SK-MEL-5 (cell line): ENCODE results near the gene TCP11X2. TPM values are rescaled to one million over a fixed set of nuclear protein-coding genes. Genes with fewer than 3 reads are reported as not detected.
"Not testable (repeated sequence)": the region's sequence is repeated elsewhere in the genome, so short reads cannot be mapped to it uniquely, and the experiment has no call there.

Experiments used
- DNase-seq: peaks from one replicate; pipeline ENCODE4 v3.0.0-alpha.2; 2016; ENCODE audit warnings: low read depth, low spot score
- in situ Hi-C: cut with HindIII; loops from 2 replicates; pipeline ENCODE4 v1.10.0; 2016; ENCODE audit warnings: low sequenced_read_pairs, high pct_unique_total_duplicates, low pct_unique_long_range_greater_than_20kb
- polyA plus RNA-seq, 2 experiments: library from polyadenylated mRNA; depleted of rRNA; stranded (reverse); fragments of >200 nt; gene quantifications; 2 replicates each; pipeline ENCODE4 v1.2.3, GENCODE V29; 2015
- total RNA-seq: library from RNA; depleted of rRNA; stranded (reverse); fragments of >200 nt; shearing (Covaris generic); gene quantifications from 2 replicates; pipeline ENCODE4 v1.2.3, GENCODE V29; 2014; rRNA removed

Gene TCP11X2
- total RNA-seq: not detected in 2 replicates
- polyA plus RNA-seq (2015; cell fraction: cytosol; rRNA removed): not detected in 2 replicates
- polyA plus RNA-seq (2015; cell fraction: nucleus; rRNA removed): not detected in 2 replicates

DNA sequence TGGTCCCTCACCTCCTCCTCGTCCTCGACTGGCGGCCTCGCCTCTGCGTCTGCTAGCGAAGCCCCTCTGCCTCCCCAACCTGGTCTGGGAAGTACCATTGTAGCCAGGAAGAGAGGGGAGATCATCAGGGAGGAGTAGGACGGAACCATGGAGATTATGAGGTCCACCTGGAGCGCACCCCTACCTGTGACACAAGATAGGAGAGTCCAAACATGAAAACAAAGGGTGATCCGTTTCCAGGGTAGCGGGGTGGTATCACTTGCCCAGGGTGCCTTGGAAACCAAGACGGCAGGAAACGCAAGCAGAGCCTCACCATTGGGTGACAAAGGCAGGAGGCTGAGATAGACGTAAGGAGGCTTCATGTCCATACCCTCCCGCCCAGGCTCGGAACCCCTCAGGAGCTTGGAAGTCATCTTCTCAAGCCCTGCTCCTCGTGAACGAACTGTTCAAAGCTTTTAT, at the start of gene TCP11X2:
Gene TCP11X2 (minus strand): TSS at position 51 of the 459 bp plus-strand sequence.
- DNase-seq, in situ Hi-C loops: not testable (repeated sequence)

DNA sequence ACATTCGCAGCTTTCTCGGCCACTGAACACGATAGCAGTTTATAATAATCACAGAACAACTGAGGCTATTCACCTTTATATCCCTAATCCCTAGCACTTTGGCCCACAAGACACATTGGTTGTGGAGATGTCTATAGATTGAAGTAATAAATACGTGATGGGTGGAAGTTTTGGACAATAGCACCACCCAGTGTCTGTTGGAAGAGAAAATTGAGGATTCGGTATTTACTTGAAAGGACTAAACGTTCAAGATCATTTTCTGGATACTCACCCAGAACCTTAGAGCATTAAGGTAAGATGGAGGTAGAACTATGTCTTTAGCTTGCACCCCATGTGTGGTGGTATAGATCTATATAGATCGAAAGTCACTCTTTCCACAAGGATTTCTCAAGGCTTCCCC, 45.7 kb upstream of the TCP11X2 start:
- peak; percentile 58 for DNase-seq
- in situ Hi-C loops: no loop called here

DNA sequence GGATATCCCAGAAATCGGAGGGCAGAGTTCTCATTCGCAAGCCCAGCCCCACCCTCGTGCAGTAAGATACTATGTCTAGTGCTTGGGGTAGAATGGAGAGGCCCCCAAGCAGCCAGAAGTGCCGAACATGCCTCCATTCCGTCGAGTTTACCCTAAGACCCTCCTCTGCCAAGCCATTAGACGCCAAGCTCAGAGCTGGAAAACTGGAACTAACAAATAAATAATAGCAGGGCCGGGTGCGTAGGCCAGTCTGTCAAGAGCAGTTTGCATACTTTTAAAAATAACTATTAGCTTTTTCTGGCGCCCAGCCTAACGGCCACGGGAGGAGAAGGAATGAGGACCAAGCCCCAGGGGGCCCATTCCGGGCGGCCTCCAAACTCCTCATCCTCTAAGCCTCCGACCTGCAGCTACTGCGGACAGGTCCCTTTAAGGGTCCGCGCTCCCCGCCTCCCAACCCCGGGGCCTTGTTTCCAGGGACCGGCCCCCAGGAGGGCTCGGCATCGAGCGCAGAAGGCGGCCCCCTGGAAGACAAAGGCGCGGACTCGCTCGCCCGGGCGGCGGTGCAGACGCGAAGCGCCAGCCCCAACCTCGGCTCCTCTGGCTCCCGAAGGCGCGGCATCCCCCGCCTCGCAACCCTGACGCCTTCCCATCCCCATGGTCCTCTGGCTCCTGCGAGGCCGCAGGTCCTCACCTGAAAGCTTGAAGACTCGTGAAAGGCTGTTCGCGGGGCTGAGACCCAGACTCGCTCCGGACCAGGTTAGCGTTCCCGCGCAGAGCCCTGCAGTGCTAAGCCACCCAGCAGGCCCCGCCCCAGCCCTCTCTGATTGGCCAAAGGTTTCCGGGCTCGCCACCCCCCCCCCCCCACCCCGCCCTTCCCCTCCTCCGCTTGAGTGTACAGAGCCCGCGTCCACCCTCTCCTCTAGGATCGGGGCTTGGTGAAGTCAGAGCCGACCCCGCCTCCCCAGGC, 44.6 kb upstream of the TCP11X2 start, which contains the start of gene TMSB15A:
Gene TMSB15A (minus strand): TSS at position 765 of the 967 bp plus-strand sequence.
- DNase-seq: peak; percentile 53
- in situ Hi-C loops: no loop called here

DNA sequence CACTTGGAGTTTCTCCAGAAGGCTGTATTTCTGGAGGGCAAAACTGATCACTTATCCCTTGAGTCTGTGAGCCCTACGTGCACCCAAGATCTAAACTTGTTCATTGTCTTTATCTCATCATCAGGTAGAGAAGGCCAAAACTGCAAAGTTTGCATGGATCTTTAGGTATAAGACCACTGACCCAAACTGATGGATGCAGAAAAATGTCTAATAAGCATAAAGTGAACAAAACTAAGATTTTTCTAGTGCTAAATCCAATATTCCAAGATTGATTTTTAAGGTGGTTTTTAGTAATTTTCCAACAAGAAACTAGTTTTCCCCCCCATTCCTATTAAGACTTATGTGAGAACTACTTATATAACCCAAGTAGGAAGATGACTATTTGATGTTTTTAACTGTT, 42.9 kb upstream of the TCP11X2 start:
- in situ Hi-C loops: no loop called here

DNA sequence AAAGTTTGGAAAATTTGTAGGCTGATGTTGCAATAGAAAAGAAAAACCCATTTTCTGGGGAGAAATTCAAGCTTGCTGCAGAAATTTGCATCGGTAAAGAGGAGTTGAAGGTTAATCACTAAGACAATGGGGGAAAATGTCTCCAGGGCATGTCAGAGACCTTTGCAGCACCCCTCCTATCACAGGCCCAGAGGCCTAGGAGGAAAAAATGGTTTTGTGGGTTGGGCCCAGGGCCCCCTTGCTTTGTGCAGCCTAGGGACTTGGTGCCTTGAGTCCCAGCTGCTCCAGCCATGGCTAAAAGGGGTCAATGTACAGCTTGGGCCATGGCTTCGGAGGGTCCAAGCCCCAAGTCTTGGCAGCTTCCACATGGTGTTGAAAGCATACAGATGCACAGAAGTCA, 27.1 kb upstream of the TCP11X2 start:
- no peak for DNase-seq
- in situ Hi-C loops: no loop called here

More for the DNA sequence above, 42.9 kb upstream of the TCP11X2 start:
- DNase-seq: no peak

DNA sequence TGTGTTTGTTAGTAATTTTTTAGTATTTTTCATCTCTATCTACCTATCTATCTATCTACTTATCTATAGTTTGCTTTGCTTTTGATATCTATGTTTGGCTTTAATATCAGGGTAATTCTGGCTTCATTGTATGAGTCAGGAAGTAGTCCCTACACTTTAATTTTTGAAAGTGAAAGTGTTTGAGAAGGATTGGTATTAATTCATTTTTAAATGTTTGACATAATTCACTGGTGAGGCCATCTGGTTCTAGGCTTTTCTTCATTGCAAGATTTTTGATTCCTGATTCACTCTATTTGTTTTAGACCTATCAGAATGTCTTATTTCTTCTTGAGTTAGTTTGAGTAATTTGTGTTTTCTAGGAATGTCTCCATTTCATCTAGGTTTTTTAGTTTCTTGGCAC, 20.2 kb upstream of the TCP11X2 start:
- in situ Hi-C loops: no loop called here
- no peak for DNase-seq

DNA sequence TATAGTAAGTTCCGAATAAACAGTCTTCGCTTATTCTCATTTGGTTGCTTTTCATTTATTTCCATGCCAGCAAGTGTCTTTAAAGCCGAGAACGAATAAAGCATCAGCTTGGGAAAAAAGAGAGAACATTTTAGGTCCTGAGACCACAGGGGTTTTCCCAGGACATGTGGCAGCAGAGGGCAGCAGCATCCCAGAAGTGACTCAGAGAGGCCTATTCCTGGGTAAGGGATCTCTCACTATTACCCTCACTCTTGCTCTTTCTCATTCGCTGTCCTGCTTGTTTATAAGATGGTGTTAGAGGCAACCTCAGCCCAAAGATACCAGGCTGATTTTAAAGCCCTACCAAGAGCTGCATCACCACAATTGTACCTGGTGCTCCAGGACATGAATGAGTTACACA, 7.2 kb upstream of the TCP11X2 start:
- DNase-seq, in situ Hi-C loops: not testable (repeated sequence)

DNA sequence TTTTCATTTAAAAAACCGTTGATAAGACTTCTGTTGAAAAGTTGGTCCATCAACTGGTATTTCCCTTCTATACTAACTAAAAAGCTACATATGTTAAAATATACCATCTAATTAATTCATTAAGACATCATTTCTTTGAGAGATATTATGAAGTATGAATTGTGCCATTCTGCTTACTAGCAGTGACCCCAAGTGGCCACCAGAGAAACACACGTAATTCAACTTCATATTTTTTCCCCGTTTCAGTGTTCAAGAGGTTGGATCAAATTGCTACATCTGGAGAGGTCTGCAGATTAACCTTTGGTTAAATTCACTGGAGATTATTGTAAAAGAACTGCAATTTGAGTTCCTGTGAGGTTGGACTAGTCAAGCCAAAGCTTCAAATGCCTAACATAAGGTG, 1.4 kb downstream of the TCP11X2 start:
- in situ Hi-C loops, DNase-seq: not testable (repeated sequence)

DNA sequence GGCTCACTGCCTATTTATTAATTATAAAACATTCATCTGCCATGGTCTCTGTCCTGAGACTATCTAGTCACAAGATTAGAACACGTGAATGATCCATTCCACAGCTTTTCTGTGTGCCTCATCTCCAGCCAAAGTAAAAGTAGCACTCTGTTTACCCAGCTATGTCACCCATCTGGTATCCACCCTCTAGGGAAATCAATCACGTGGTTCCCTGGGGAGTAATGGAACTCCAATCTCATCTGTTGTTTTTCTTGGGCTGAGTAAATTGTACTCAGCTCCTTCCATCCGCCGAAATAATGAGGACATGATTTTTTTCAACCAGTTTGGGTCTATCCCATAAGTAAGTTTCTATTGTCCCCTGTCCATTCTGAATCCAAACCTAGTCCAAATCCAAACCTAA, 13.0 kb downstream of the TCP11X2 start:
- DNase-seq, in situ Hi-C loops: not testable (repeated sequence)

DNA sequence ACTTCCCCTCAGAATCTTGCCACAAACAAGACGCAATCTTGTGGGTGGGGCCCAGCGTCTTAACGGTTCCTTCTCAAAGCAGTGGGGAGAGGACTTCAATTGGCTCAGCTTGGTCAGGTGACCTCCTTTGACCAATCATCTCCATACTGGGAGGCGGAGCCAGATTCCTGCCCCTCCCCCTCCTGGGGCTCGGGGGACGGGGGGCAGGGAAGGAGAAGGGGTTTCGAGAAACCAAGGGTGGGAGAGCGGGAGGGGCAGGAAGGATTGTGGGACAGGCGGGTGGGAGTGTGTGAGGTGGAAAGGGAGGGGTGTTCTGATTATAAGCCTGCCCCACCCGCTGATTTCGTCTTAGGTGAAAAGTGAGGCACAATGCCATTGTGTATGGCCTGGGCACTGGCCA, 31.7 kb downstream of the TCP11X2 start, which contains the start of gene NXF2B:
Gene NXF2B (minus strand): TSS at position 101 of the 400 bp plus-strand sequence. CDS start 59,972 bp downstream, outside the sequence.
- in situ Hi-C loops, DNase-seq: not testable (repeated sequence)

DNA sequence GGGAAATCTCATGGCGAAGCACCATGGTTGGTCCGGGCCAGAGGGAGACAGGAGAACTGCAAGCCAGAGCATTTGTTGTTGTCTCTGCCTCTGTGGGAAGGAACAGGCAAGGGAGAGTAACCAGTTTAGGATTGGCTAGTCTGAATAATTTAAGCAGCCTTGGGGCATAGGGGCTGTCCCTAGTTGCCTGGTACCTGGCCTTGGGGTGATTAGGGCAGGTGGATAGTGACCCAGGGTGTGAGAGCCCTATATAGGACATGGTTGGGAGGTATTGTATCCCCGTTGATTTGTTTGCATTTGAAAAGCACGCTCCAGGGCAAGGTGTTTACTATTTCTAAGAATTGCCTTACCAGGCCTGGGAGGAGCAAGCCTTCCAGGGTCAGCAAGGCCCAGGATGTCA, 57.1 kb downstream of the TCP11X2 start:
- in situ Hi-C loops: not testable (repeated sequence)

More for the DNA sequence above, 57.1 kb downstream of the TCP11X2 start:
- DNase-seq: not testable (repeated sequence)

Other genes starting within 250 kb of the TCP11X2 start
- gene NXF2, start 224.6 kb downstream of the TCP11X2 start, total RNA-seq: 0.13 TPM in 1 of 2 replicates, not detected in the other
- 0.13 and 0.16 TPM in 2 replicates for gene NXF2B, start 31.8 kb downstream of the TCP11X2 start, total RNA-seq
- 4.2 and 6.0 TPM in 2 replicates for gene TMSB15A, start 44.9 kb upstream of the TCP11X2 start, total RNA-seq
- 26.1 and 29.3 TPM in 2 replicates for gene ARMCX5, start 127.7 kb upstream of the TCP11X2 start, total RNA-seq
- gene GPRASP1, start 179.7 kb upstream of the TCP11X2 start, total RNA-seq: 0.48 and 0.83 TPM in 2 replicates
- 6.7 and 10.4 TPM in 2 replicates for gene GPRASP2, start 240.6 kb upstream of the TCP11X2 start, total RNA-seq
- gene GPRASP3, start 248.9 kb upstream of the TCP11X2 start, total RNA-seq: 1.5 and 2.2 TPM in 2 replicates